Ovary (tissue), 3 donors: ENCODE data around the gene GANC.

Experiments
- EP300 ChIP-seq: sonication (generic); formaldehyde crosslinking; IDR thresholded peaks from one replicate; pipeline ENCODE4 v1.6.1; 2017; ENCODE audit warnings: antibody characterized with exemption
- POLR2A ChIP-seq: fragments of 450-650 bp; IDR thresholded peaks from one replicate; pipeline ENCODE4 v1.6.1; 2017; ENCODE audit warnings: antibody characterized with exemption, mild to moderate bottlenecking, moderate library complexity
- TF ChIP-seq, protein P1 (sequence below), 3 donors: fragments of 450-650 bp in 2 of 3; fragments of 200-600 bp in 1 of 3; IDR thresholded peaks; one replicate each; pipeline versions ENCODE4 v1.5.1 to v1.8.0; 2016 to 2022; ENCODE audit warnings: antibody characterized with exemption in 3 of 3, mild to moderate bottlenecking in 1 of 3
- donor health status: DM: no; HTN: no; CAD: no.

DNA sequence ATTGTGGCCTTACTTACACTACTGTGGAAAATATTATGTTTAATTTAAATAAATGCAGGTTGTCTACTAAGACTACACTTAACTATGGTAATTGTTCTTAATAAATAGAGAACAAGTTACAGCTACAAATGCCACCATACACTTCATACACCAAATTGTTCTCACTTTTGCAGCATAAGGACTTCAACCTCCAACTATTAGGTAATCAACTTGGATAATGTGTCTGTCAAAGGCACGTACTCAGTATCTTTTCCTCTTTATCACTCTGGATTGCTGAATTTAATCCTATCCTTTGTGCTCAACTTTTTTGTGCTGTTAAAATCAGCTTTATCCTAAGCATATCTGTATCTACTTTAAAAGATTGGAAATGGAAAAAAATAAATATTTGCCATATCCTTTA lies 41.8 kb downstream of the GANC start:
- TF ChIP-seq POLR2A (no peak), EP300 (no peak)
- TF ChIP-seq, protein P1, sequence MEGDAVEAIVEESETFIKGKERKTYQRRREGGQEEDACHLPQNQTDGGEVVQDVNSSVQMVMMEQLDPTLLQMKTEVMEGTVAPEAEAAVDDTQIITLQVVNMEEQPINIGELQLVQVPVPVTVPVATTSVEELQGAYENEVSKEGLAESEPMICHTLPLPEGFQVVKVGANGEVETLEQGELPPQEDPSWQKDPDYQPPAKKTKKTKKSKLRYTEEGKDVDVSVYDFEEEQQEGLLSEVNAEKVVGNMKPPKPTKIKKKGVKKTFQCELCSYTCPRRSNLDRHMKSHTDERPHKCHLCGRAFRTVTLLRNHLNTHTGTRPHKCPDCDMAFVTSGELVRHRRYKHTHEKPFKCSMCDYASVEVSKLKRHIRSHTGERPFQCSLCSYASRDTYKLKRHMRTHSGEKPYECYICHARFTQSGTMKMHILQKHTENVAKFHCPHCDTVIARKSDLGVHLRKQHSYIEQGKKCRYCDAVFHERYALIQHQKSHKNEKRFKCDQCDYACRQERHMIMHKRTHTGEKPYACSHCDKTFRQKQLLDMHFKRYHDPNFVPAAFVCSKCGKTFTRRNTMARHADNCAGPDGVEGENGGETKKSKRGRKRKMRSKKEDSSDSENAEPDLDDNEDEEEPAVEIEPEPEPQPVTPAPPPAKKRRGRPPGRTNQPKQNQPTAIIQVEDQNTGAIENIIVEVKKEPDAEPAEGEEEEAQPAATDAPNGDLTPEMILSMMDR (IDR thresholded peaks at IDR 0.05), result no peak
